ENCODE data around the gene SLC16A9.

Gene SLC16A9

DNA sequence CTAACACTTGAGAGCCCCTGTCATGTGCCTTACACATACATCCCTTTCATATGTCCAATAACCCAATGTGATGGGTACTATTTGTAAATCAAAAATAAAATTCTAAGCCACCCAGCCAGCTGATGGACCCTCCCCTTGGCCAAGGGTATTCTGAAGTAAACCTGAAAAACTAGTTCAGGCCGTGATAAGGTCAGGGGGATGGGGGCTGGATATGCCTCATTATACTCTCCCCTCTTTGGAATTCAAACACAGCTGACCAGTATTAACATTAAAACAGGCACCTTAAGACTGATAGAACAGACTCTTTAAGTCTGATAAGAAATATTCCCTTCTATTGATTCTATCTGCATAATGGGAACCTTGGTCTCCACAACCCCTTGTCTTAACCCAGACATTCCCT is 51.9 kb downstream of the SLC16A9 start:
- H3K9me3 ChIP-seq (ENCODE audit: control insufficient read depth, insufficient read depth, low read depth, low read length), result no peaks in the 10 kb centered on the region
- H3K4me1 ChIP-seq (ENCODE audit: control insufficient read depth, insufficient read depth, low read length), result no peaks in the 10 kb centered on the region
- no peaks in the 10 kb centered on the region for H3K36me3 ChIP-seq (ENCODE audit: control insufficient read depth in 2 of 2, insufficient read depth in 1 of 2, low read length in 2 of 2)
- H3K4me3 ChIP-seq (ENCODE audit: low read depth, low read length), result no peak overlapping the region
- no peak for TF ChIP-seq ZNF132 (tag by site-specific recombination; IDR thresholded peaks at IDR 0.05; ENCODE audit: borderline replicate concordance)
- TF ChIP-seq MYNN (tag by site-specific recombination; IDR thresholded peaks at IDR 0.05; ENCODE audit: borderline replicate concordance), result no peak
- TF ChIP-seq ZNF311 (tag by site-specific recombination; IDR thresholded peaks at IDR 0.05; ENCODE audit: borderline replicate concordance), result no peak
- no peak for TF ChIP-seq ZNF121 (tag by site-specific recombination; IDR thresholded peaks at IDR 0.05)
- TF ChIP-seq ZNF843 (tag by site-specific recombination; IDR thresholded peaks at IDR 0.05), result no peak
- TF ChIP-seq, protein P1, sequence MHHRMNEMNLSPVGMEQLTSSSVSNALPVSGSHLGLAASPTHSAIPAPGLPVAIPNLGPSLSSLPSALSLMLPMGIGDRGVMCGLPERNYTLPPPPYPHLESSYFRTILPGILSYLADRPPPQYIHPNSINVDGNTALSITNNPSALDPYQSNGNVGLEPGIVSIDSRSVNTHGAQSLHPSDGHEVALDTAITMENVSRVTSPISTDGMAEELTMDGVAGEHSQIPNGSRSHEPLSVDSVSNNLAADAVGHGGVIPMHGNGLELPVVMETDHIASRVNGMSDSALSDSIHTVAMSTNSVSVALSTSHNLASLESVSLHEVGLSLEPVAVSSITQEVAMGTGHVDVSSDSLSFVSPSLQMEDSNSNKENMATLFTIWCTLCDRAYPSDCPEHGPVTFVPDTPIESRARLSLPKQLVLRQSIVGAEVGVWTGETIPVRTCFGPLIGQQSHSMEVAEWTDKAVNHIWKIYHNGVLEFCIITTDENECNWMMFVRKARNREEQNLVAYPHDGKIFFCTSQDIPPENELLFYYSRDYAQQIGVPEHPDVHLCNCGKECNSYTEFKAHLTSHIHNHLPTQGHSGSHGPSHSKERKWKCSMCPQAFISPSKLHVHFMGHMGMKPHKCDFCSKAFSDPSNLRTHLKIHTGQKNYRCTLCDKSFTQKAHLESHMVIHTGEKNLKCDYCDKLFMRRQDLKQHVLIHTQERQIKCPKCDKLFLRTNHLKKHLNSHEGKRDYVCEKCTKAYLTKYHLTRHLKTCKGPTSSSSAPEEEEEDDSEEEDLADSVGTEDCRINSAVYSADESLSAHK (tag by site-specific recombination; IDR thresholded peaks at IDR 0.05), result no peak
- no peak for TF ChIP-seq BCL11A (tag by site-specific recombination; IDR thresholded peaks at IDR 0.05; ENCODE audit: low read depth)
- TF ChIP-seq ZNF600 (tag by site-specific recombination; IDR thresholded peaks at IDR 0.05), result no peak
- no peak for TF ChIP-seq KLF16 (tag by site-specific recombination; IDR thresholded peaks at IDR 0.05)
- no peak for TF ChIP-seq ZNF610 (tag by site-specific recombination; IDR thresholded peaks at IDR 0.05; ENCODE audit: borderline replicate concordance)
- no peak for TF ChIP-seq ZNF544 (tag by site-specific recombination; IDR thresholded peaks at IDR 0.05)
- no peak for TF ChIP-seq ZNF704 (tag by site-specific recombination; IDR thresholded peaks at IDR 0.05)
- no peak for TF ChIP-seq GFI1B (tag by site-specific recombination; IDR thresholded peaks at IDR 0.05)
- TF ChIP-seq PRDM10 (tag by site-specific recombination; IDR thresholded peaks at IDR 0.05), result no peak
- TF ChIP-seq ZNF776 (tag by site-specific recombination; IDR thresholded peaks at IDR 0.05; ENCODE audit: borderline replicate concordance), result no peak
- TF ChIP-seq, protein P2, sequence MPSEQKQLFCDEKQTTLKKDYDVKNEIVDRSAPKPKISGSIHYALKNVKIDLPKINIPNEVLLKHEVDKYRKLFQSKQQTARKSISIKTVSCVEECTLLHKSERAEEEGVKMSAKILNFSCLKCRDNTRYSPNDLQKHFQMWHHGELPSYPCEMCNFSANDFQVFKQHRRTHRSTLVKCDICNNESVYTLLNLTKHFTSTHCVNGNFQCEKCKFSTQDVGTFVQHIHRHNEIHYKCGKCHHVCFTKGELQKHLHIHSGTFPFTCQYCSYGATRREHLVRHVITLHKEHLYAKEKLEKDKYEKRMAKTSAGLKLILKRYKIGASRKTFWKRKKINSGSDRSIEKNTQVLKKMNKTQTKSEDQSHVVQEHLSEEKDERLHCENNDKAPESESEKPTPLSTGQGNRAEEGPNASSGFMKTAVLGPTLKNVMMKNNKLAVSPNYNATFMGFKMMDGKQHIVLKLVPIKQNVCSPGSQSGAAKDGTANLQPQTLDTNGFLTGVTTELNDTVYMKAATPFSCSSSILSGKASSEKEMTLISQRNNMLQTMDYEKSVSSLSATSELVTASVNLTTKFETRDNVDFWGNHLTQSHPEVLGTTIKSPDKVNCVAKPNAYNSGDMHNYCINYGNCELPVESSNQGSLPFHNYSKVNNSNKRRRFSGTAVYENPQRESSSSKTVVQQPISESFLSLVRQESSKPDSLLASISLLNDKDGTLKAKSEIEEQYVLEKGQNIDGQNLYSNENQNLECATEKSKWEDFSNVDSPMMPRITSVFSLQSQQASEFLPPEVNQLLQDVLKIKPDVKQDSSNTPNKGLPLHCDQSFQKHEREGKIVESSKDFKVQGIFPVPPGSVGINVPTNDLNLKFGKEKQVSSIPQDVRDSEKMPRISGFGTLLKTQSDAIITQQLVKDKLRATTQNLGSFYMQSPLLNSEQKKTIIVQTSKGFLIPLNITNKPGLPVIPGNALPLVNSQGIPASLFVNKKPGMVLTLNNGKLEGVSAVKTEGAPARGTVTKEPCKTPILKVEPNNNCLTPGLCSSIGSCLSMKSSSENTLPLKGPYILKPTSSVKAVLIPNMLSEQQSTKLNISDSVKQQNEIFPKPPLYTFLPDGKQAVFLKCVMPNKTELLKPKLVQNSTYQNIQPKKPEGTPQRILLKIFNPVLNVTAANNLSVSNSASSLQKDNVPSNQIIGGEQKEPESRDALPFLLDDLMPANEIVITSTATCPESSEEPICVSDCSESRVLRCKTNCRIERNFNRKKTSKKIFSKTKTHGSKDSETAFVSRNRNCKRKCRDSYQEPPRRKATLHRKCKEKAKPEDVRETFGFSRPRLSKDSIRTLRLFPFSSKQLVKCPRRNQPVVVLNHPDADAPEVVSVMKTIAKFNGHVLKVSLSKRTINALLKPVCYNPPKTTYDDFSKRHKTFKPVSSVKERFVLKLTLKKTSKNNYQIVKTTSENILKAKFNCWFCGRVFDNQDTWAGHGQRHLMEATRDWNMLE (tag by site-specific recombination; conservative IDR thresholded peaks at IDR 0.05; ENCODE audit: low read depth), result no peak
- no peak for TF ChIP-seq ZBTB17 (tag by site-specific recombination; IDR thresholded peaks at IDR 0.05)
- TF ChIP-seq ZNF654 (tag by site-specific recombination; IDR thresholded peaks at IDR 0.05; ENCODE audit: low read depth), result no peak
- ChIA-PET CTCF (interaction anchor here (1.2 kb wide), 1 partner anchor 31 kb away, joined by 5 read pairs; no protein-coding TSS in a partner anchor), POLR2A (no interaction called here)
- H3K27ac ChIP-seq (ENCODE audit: extremely low read depth, low read depth, low read length), result no peak overlapping the region
